Prostate gland (tissue), 2 donors: ENCODE results near the gene TBC1D22A.

Source experiments
- CTCF ChIP-seq, 4 experiments: fragments of 200-600 bp in 2 of 4; fragments of 450-650 bp in 2 of 4; sonication (generic) in 2 of 4; IDR thresholded peaks; 1 replicate in 3 of 4; 2 replicates in 1 of 4; pipeline ENCODE4 v1.5.1; 2016 to 2019; ENCODE audit warnings: antibody characterized with exemption in 4 of 4, mild to moderate bottlenecking in 2 of 4, moderate library complexity in 2 of 4
- POLR2A ChIP-seq: fragments of 450-650 bp; IDR thresholded peaks from one replicate; pipeline ENCODE4 v1.6.1; 2016; ENCODE audit warnings: antibody characterized with exemption, mild to moderate bottlenecking
- POLR2AphosphoS5 ChIP-seq: sonication (generic); formaldehyde crosslinking; IDR thresholded peaks from one replicate; pipeline ENCODE4 v1.6.1; 2017; ENCODE audit warnings: antibody characterized with exemption

GRCh38 chr22:46812788-46813187, 50.3 kb downstream of the TBC1D22A start:
- TF ChIP-seq CTCF (IDR thresholded peaks at IDR 0.05): no peak
- TF ChIP-seq POLR2AphosphoS5: no peak
- no peak for TF ChIP-seq POLR2A
